Central memory CD8-positive, alpha-beta T cell (primary cell): ENCODE results near the gene FAM186B.
A peak's percentile ranks its signal among the peaks of the same experiment; 100 is the strongest.

Source experiments
- ATAC-seq: fragments of 150-1000 bp; cut with Tn5 transposase; replicated peaks from 2 replicates; pipeline ENCODE4 v1.10.0; 2022; ENCODE audit warnings: mild to moderate bottlenecking, moderate FRiP score, moderate number of reproducible peaks; ENCODE audit not compliant: poor library complexity, severe bottlenecking; ENCODE audit errors: extremely low read depth
- DNase-seq, 2 donors: peaks; one replicate each; pipeline ENCODE4 v3.0.0; 2021; ENCODE audit warnings: low spot score in 2 of 2
- H3K27ac Mint-ChIP-seq: one replicate; pipeline ENCODE4 v1.8.0; 2022; ENCODE audit warnings: low read depth, mild to moderate bottlenecking, moderate library complexity, mixed read lengths
- H3K27me3 Mint-ChIP-seq: one replicate; pipeline ENCODE4 v1.8.0; 2022; ENCODE audit warnings: mixed read lengths
- H3K36me3 Mint-ChIP-seq: one replicate; pipeline ENCODE4 v1.8.0; 2022; ENCODE audit warnings: mild to moderate bottlenecking, moderate library complexity, mixed read lengths; ENCODE audit not compliant: insufficient read depth
- H3K4me1 Mint-ChIP-seq: one replicate; pipeline ENCODE4 v1.8.0; 2022; ENCODE audit warnings: mixed read lengths
- H3K4me3 Mint-ChIP-seq: one replicate; pipeline ENCODE4 v1.8.0; 2022; ENCODE audit warnings: mild to moderate bottlenecking, moderate library complexity, mixed read lengths
- H3K9me3 Mint-ChIP-seq: one replicate; pipeline ENCODE4 v1.8.0; 2022; ENCODE audit warnings: mixed read lengths

Gene FAM186B

DNA sequence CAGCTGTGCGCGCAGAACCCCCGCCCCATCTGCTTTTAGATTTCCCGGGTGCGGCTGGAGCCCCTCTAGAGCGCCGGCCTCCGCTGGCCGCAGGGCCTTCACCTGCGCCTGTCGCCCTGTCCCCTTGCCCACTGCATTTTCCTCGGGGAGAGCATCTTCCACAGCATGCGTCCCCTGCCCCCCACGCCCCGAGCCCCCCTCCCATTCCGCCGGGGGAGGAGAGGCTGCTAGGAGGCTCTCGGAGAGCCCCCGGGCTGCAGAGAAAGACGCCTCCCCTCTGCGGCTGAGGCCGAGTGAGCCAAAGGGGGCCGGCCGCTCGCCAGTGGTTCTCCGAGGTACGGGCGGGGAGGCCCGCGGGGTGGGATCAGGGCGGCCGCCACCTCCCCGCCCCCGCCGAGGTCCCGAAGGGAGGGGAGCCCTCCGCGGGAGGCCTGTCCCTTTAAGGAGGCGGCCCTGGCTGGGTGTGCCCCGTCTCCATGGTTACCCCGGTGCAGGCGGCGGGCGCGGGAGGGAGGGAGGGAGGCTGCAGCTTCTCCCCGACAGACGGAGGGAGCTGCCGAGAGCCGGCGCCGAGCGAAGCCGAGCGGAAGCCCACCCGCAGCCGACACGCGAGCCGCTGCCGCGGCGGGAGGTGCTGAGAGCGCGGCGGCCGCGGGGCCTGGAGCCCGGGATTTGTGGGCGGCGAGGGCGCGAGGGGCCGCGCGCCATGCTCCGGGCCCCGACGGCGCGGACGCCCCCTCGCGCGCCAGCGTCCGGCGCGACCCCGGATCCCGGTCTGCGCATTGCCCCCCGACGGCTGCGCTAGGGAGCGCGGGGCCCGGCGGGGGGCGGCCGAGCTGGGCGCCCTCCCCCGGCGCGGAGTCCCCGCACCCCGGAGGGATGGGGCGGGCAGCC is 66.7 kb downstream of the FAM186B start, which contains the start of gene KCNH3:
Gene KCNH3, plus strand, starts transcription at position 521 of the 894 bp plus-strand sequence. CDS start 387 bp downstream, outside the sequence.
- H3K36me3 Mint-ChIP-seq: peaks cover 5% of the 10 kb centered on the region
- peak; percentile 96 for ATAC-seq
- DNase-seq: peak; percentile 61 to 81
- no peaks in the 10 kb centered on the region for H3K27me3 Mint-ChIP-seq
- H3K4me1 Mint-ChIP-seq: peaks cover 12% of the 10 kb centered on the region
- H3K9me3 Mint-ChIP-seq: no peaks in the 10 kb centered on the region
- H3K27ac Mint-ChIP-seq: peak within 1 kb of the TSS; percentile 71
- peak within 1 kb of the TSS; percentile 77 for H3K4me3 Mint-ChIP-seq

GRCh38 chr12:49537752-49538509 is 67.5 kb downstream of the FAM186B start:
- Mint-ChIP-seq H3K4me3 (peak overlapping the region; percentile 77), H3K27me3 (no peaks in the 10 kb centered on the region), H3K27ac (peak overlapping the region; percentile 53), H3K9me3 (no peaks in the 10 kb centered on the region), H3K4me1 (peaks cover 6% of the 10 kb centered on the region), H3K36me3 (peaks cover 5% of the 10 kb centered on the region)
- no peak for DNase-seq
- ATAC-seq: no peak
